Cardiac septum (tissue), 1 donor: ENCODE data around the gene ZNF664. TPM values are rescaled to one million over a fixed set of nuclear protein-coding genes. Genes with fewer than 3 reads are reported as not detected.

Experiments
- DNase-seq: peaks from one replicate; pipeline ENCODE4 v3.0.0-alpha.2; 2020; ENCODE audit warnings: low spot score
- intact Hi-C: fragments of 100-400 bp; cut with DNase I; formaldehyde crosslinking; loops from one replicate; pipeline ENCODE4 v1.14.0; 2022
- total RNA-seq: library from RNA; stranded (reverse); fragmentation: NEBNext Ultra II Directional; extraction: Animal tissue kit (Norgen Biotek cat#: 25700); gene quantifications from one replicate; pipeline ENCODE4 v1.2.1, GENCODE V29; 2021
- donor health status: DM: no; HTN: no; CAD: no.

The ZNF664 gene
- total RNA-seq, 1 donor from 2014 or later, result 94.0 TPM

DNA sequence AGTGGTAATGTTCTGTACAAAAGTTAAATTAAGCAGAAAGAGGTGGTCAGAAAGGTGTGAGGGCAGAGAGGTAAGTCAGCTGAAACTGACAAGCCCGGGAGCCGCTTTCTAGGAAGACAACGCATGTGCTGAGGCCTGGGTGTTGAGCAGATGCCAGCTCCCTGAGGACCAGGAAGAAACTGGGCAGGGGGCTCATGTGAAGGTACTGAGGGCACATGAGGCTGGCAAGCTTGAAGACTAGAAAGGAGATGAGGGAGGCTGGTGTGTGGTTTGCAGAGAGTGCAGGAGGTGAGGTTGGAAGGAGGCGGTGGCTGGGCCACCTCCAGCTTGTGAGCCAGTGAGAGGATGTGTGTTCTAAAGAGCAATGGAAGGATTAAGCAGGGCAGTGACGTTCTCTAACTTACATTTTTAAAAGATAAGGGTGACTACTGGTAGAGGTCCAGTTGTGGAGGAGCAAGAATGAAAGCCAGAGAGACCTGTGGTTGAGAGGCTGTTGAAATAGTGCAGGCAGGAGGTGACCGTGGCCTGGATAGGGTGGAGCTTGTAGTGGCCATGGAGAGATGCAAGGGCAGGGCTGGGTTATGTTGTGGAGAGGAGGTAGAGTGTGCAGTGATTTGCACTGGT is 29.1 kb downstream of the ZNF664 start:
- no peak for DNase-seq

DNA sequence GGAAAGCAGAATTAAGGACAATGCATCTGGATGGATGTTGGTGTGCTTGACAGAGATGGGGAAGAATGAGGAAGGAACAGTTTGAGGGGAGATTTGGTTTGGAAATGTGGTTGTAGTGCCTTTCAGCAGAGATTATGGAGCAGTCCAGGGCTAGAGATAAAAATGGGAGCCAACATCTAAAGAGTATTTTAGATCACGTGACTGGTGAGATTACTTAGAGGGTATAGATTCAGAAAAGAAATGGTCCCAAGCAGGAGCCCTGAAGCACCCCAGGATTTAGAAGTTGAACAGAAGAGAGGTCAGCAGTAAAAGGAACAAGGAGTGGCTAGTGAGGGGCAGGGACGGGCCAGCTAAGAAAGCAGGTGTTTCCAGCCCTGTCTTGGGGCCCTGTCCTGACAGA is 29.6 kb downstream of the ZNF664 start:
- DNase-seq, result no peak
- intact Hi-C loops, result no loop called here

More for the DNA sequence above, 29.1 kb downstream of the ZNF664 start:
- intact Hi-C loops, result no loop called here

DNA sequence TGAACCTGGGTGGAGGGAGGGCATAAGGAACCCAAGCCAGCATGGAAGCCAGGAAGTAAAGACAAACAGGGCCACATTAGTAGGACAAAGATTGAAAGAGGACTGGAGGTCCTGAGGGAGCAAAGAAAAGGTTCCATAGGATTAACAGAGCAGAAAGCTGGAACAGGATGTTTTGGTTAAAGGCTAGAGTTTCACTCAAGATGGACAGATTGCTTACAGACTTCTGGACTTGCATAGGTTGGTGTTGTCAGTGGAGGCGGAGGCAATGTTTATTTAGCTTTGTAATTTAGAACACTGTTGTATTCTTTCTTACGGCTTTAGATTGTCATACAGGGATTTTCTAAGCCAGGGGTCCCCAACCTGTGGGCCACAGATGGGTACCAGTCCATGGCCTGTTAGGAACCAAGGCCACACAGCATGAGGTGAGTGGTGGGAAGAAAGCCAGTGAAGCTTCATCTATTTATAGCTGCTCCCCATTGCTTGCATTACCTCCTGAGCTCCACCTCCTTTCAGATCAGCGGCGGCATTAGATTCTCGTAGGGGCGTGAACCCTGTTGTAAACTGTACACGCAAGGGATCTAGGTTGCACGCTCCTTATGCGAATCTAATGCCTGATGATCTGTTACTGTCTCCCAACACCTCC is 31.3 kb downstream of the ZNF664 start:
- intact Hi-C loops, result no loop called here
- no peak for DNase-seq

DNA sequence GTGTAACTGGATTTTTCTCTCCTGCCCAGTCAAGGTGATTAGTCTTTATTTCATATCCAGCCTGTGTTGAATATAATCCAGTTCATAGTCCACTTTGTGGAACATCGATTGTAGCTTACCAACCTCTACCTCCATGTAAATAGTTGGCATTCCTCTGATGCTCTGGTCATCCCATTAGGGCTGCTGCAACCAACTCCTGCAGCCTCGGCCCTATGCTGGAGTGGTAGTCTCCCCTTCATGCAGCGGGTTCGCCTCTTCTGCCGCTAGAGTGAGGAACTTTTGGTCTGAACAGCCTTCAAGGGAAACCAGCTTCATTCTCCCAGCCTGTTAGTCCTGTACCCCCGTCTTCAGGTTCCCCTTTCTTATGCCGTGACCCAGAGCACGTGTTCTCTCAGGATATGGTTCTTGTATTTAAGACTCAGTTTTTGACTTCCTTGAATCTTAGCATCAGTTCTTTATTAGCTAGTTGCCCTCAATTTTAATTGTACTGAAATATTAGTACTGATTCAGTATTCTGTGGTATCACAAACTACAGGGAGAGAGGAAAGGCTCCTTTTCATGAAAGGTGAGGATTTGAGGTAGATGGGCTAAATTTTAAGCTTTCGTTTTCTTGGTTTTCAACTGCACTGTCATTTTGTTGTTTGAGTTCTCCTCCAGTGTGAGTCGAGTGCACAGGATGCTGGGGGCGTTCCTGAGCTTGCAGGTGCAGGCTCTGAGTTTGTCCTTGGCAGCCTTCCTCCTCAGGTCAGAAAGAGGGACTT is 33.2 kb downstream of the ZNF664 start:
- DNase-seq, result no peak
- intact Hi-C loops, result no loop called here

DNA sequence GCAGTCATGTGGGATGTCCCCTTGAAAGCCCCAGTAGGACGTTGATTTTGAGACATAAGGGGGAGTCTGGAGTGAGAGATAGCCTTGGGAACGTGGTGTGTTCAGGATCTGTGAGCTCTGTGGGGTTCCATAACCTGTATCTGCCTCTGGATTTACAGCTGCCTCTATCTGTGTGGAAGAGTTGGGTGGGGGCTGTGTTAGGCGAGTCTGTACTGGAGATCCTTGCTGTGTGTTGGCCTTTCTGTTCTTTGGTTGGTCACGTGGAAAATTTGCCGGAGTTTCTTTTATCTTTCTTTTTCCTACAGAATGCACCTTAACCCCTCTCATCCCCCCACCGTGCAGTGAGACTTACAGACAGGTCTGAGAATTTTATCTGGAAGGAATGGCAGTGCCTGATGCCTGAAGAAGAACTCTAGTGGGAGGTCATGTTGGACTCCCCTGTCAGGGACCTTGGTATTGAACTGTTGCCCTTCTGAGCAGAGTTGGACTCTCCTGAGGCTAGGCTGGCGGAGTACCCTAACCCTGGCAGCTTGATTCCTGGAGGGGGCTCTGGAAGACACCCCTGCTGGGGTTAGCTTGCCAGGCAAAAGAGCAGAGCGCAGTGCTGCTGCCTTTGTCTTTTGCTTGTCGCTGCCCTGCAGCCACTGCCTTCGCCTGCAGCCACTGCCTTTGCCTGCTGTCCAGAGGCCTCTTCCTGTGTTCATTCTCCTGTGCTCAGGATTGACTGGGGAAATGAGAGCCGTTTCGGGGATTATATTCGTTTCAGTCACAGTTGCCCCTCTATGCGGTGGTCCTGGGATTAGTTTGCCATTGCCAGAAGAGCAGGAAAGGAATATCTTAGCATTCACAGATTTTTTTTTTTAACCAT is 34.1 kb downstream of the ZNF664 start:
- no peak for DNase-seq
- intact Hi-C loops, result no loop called here

DNA sequence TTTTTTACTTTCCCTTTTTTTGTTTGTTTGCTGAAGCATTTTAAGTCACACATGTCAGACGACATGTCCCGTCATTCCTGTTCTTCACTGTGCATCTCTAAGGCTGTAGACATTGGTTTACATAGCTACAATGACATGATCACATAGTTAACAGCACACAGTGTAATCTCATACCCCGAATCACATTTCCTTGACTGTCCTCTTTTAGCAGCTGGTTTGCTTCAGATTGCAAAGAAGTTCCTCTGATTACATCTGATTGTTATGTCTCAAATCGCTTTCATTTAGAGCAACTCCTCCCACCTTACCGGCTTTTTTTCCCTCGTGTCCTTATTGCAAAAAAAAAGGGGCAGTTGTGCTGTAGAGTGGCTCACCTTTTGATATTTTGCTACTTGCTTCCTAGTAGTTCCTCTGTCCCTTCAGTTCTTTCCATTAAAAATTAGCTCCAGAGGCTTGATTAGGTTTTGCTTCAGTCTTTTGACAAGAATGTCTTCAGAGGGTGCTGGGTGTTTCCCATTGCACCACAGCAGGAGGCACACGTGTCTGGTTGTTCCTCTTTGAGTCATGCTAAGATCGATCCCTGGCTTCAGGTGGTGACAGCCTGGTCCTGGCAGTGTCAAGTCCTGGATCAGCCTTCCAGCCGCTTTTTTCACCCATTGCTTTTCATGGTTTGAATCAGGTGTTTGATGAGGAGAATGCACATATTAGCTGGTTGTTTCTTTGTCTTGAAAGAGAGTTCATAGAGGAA is 35.0 kb downstream of the ZNF664 start:
- intact Hi-C loops, result no loop called here
- DNase-seq, result no peak

DNA sequence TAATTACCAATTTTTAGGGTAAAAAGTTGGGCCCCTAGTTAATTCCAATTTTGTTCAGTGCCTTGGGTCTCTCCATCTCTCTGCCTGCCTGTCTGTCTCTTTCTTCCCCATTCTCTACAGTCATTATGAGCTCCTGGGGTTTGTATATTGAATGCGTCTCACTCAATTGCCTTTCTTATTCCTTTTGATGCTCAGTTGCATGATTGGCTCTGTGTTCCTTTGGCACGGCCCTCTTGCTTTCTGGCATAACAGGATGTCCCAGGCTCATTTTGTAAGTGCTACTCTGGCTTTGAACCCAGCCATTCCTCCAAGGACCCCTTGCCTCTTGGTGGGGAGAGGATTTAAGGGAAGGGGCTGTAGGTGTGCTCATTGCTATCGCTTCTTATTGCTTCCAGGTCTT is 35.6 kb downstream of the ZNF664 start:
- intact Hi-C loops, result no loop called here
- no peak for DNase-seq

DNA sequence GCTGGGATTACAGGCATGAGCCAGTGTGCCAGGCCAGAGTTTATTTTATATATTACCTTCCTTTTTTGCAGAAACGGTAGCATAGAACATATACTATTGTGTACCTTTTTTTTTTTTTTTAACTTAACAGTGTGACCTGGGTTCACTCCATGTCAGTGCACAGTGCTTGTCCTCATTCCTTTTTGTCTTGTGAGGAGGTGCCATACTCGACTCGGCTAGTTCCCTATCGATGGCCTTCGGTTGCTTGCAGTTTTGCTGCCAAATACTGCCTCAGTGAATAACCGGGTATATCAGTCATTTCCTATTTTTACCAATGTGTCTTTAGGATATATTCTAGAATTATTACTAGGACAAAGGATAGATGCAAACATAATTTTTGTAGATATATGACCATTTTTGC is 36.8 kb downstream of the ZNF664 start:
- intact Hi-C loops, result no loop called here

DNA sequence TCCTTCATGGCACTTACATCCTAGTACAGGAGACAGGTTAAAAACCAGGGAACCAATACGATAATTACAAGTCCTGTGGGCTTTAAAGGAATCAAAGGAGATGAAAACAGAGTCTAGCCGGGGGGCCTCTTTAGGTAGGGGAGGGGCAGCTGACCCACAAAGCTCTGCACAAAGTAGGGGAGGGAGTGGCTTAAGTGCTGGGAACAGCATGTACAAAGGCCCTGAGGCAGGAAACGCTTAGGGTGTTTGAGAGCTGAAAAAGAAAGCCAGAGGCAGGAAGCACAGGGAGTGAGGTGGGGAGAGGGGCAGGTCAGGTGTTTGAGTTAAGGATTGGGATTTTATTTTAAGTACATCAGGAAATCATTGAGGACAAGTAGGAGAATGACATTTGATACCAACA is 37.7 kb downstream of the ZNF664 start:
- DNase-seq, result no peak
- intact Hi-C loops, result no loop called here

More for the DNA sequence above, 36.8 kb downstream of the ZNF664 start:
- no peak for DNase-seq

DNA sequence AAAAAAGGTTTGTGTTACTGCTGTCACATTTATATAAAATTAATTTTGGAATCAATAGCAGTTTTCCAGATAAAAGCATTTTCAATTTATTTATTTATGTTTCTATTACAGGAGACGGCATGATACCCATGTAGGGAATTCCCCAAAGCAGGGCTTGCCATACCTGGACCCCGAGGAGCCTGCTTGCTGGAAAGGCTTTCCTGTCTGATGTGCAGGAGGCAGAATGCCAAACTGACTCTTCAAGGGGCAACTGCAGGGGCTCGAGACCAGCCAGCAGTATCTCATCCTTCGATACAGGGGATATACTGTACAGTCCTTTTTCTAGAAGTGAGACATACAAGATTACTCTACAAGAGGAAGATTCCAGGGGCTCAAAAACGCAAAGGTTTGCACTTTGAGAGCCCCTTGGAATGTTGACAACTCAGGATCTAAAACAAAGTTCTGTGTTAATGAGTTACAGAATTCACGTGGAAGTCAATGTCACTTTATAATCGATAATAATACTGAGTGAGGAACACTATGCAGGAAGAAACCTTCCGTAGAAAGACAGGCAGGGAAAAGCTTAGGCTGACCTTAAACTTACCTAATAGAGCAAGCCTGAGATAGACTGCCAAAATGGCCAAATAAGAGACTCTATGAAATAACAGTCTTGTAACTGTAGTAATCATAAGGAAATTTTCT is 38.6 kb downstream of the ZNF664 start:
- intact Hi-C loops, result no loop called here
- no peak for DNase-seq

DNA sequence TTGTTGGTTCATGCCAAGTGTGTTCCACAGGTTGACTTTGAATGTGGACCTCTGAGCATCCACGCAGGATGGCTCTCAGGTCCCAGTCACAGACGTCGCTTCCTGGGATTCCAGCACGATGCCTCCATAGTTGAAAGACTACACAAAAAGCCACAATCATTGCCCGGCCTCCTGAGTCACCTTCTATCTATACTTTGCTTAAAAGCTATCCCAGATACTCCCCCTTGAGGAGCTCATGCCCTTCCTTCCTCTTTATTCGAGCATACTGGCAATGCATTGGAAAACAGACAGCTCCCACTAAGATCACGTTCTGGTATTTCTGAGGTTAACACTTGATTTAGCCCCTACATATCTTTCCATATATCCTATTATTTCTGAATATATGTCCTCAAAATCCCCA is 40.1 kb downstream of the ZNF664 start:
- no peak for DNase-seq
- intact Hi-C loops, result no loop called here

DNA sequence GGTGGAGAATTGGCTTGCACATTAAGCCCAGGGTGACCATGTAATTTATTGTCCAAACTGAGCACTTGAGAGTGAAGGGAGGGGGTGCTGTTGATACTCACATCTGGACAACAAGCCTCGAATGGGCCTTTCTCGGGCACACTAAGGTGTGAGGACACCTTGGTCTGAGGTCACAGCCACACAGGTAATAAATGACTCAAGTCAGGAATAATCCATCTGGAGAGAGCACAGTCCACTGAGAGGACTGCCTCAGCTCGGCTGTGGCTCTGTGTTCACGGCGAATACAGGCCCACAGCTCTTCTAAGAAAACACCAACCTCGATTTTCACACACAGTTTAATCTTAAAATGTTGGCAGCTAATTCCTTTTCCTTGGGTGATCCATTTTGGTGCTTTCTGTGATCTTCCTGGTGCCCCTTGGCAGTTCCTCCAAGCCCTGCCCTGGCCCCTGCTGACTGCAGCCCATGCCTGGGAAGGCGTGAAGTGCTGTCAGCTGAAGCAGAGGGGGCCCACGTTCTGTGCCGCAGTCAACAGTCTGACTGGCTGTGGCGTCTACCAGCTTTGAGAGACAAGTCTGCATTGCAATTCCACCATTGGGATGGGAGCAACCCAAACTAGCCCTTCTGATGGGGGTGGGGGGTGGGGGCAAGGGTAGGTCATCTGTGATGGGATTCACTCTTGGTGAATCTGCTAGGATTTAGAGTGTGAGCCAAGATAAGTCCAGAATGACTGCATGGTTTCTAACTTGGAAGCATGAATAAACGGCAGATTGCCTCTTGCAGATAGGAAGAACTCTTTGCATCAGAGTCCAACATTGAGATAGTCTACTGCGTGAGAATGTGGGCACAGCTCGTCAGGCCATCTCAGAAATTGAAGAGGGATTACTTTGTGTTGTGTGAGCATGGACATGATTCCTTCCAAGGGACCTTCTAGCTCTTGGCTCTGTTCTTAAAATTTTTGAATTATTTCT is 42.8 kb downstream of the ZNF664 start:
- intact Hi-C loops, result no loop called here
- no peak for DNase-seq

DNA sequence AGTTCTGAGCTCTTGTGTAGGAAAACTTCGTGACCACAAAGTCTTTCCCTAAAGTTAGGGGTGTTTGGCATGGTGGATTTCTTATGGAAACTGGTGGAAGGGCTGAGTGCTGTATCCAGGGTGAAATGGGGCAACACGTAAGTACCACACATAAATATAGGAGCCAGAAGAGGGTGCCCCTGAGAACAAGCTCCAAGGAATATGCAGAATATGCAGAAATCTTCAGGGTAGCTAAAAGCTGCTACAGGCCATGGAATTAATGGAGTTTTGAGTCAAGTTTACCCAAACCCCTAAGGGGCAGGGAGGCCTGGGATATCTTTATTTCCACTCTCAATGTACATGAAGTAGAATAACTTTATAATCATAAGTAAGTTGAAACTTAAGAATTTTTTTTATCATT is 44.0 kb downstream of the ZNF664 start:
- intact Hi-C loops, result no loop called here
- DNase-seq, result no peak

DNA sequence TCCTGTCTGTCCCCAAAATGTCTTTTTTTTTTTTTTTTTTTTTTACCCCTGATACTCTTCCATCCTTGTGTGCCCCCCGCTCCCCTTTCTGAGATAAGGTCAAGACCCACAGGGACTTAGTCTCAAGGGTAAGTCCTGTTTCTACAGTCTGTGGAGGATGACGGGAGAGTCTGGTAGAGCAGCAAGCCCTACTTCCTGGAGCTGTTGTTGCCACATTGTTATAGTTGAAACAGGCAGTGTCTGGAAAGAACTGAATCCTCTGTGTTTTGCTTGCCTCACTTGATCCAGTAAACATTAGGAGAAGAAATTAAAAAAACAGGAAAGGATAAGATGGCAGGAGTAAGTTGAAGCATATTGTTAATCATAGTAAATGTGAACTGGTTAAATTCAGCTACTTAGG is 45.5 kb downstream of the ZNF664 start:
- DNase-seq, result no peak
- intact Hi-C loops, result no loop called here

DNA sequence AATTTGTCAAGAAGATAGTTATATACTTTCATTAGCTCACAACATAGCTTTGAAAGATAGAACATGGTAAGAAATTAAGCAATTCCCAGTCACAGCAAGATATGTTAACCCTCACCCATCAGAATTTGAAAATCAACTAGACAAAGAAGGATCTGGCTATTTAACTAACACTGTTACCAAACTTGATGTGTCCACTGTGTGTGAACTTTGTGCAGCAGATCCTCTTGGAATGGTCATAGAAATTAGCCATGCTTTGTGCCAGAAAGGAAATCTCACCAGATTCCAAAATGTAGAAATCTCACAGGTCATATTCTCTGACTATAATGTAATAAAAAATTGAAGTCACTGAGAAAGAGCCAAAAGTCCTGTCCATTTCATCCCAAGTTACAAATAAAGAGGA is 46.1 kb downstream of the ZNF664 start:
- intact Hi-C loops, result no loop called here
- DNase-seq, result no peak

DNA sequence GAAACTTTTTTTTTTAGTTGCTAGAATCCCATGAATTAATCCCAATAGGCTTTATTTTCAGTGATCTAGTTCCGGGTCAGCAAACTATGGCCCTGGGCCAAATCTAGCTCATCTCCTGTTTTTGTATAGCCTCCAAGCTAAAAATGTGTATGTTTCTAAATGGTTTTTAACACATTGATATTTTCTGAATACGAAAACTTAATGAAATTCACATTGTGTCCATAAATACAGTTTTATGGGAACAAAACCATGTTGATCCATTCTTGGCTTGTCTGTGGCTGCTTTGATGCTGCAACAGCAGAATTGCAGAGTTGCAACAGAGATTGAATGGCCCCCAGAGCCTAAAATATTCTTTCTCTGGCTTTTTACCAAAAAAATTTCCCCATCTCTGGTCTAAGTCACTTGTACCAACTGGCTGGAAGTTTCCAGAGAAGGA is 47.5 kb downstream of the ZNF664 start:
- intact Hi-C loops, result loop anchor here (10.0 kb wide), 1 partner anchor 116 kb away; no protein-coding TSS in a partner anchor
- DNase-seq, result no peak

DNA sequence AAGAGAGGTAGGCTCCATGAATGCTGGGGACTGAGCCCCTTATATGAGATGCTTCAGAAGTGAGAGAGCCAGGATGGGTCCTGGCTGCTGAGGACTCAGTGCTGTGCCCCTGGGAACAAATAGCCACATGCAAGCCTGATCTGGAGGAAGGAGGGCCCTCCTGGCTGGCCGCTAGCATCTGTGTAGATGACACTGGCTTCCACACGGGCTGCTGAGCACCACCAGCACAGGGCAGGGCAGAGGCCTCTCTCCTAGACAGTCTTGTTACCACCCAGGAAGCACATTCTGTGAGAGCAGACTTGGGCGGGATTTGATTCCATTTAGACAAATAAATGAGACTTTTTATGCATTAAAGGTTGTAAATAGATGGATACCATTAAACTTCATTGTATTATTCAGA is 48.0 kb downstream of the ZNF664 start:
- DNase-seq, result no peak
- intact Hi-C loops, result loop anchor here (10.0 kb wide), 1 partner anchor 116 kb away; no protein-coding TSS in a partner anchor
